Lung (tissue), 12 donors: Measurements from ENCODE around the gene TREML4. TPM values are rescaled to one million over a fixed set of nuclear protein-coding genes. Genes with fewer than 3 reads are reported as not detected.

Experiments
- ATAC-seq: fragments of 200-7000 bp; cut with Tn5 transposase; one replicate; pipeline ENCODE4 v1.9.1; 2020; ENCODE audit warnings: moderate number of reproducible peaks; ENCODE audit not compliant: insufficient read depth, low FRiP score
- DNase-seq, 3 donors: peaks; one replicate each; pipeline ENCODE4 v3.0.0-alpha.2; 2013 to 2017
- H3K27ac ChIP-seq, 2 donors: one replicate each; pipeline ENCODE4 v1.5.1; 2013; ENCODE audit warnings: mild to moderate bottlenecking in 2 of 2, moderate library complexity in 2 of 2, control low read depth in 1 of 2, inconsistent platforms in 1 of 2, low read depth in 1 of 2, low read length in 1 of 2
- H3K27me3 ChIP-seq, 3 donors: one replicate each; pipeline ENCODE4 v1.5.1; 2013; ENCODE audit warnings: low read length in 2 of 3; ENCODE audit not compliant: control insufficient read depth in 3 of 3, insufficient read depth in 3 of 3
- H3K36me3 ChIP-seq, 4 donors: one replicate each; pipeline ENCODE4 v1.5.1; 2013; ENCODE audit warnings: low read length in 4 of 4, mild to moderate bottlenecking in 1 of 4, moderate library complexity in 1 of 4; ENCODE audit not compliant: control insufficient read depth in 4 of 4, insufficient read depth in 4 of 4
- H3K4me1 ChIP-seq, 5 donors: one replicate each; pipeline ENCODE4 v1.5.1; 2013; ENCODE audit warnings: low read length in 5 of 5, mild to moderate bottlenecking in 2 of 5, moderate library complexity in 1 of 5; ENCODE audit not compliant: control insufficient read depth in 5 of 5, insufficient read depth in 5 of 5
- H3K4me3 ChIP-seq: one replicate; pipeline ENCODE4 v1.5.1; 2013; ENCODE audit warnings: mild to moderate bottlenecking, control low read depth, moderate library complexity
- H3K9ac ChIP-seq, 2 donors: one replicate each; pipeline ENCODE4 v1.5.1; 2013; ENCODE audit warnings: low read length in 2 of 2, control low read depth in 1 of 2; ENCODE audit not compliant: insufficient read depth in 1 of 2
- H3K9me3 ChIP-seq, 4 donors: one replicate each; pipeline ENCODE4 v1.5.1; 2013; ENCODE audit warnings: low read length in 3 of 4, mild to moderate bottlenecking in 1 of 4, moderate library complexity in 1 of 4; ENCODE audit not compliant: control insufficient read depth in 4 of 4, insufficient read depth in 3 of 4
- CTCF ChIP-seq: IDR thresholded peaks from 2 replicates; pipeline ENCODE4 v1.5.1; 2012; ENCODE audit warnings: mild to moderate bottlenecking; ENCODE audit errors: control extremely low read depth, extremely low read depth
- WGBS, 2 donors: extraction: QIAGEN DNeasy Blood & Tissue Kit; methylation state at CpG; one replicate each; pipeline ENCODE4 v1.1.7; 2013; 5-methylcytosine and 5-hydroxymethylcytosine counted together
- polyA plus RNA-seq, 2 donors: library from polyadenylated mRNA; stranded (reverse); fragments of 200-250 nt; gene quantifications; one replicate each; pipeline ENCODE4 v1.2.1, GENCODE V29; 2013
- total RNA-seq, 2 donors: library from RNA; depleted of rRNA in 1 of 2; stranded (reverse); fragments of >200 nt in 1 of 2; gene quantifications; one replicate each; pipeline ENCODE4 v1.2.1, GENCODE V29; 2014 to 2021
- donor health status: control.
- donor health status: control.
- donor health status: Bipolar disorder and iron deficiency.
- donor health status: healthy.
- donor health status: DM: yes; HTN: yes; CAD: no.

TREML4 gene
- total and polyA plus RNA-seq, 4 donors, result 1.3 to 5.8 TPM; not detected in 2

GRCh38 chr6:41208439-41209106, 19.6 kb upstream of the TREML4 start:
- WGBS, 2 donors, result 72 to 90% methylated on average over 7 of the region's 7 CpGs

DNA sequence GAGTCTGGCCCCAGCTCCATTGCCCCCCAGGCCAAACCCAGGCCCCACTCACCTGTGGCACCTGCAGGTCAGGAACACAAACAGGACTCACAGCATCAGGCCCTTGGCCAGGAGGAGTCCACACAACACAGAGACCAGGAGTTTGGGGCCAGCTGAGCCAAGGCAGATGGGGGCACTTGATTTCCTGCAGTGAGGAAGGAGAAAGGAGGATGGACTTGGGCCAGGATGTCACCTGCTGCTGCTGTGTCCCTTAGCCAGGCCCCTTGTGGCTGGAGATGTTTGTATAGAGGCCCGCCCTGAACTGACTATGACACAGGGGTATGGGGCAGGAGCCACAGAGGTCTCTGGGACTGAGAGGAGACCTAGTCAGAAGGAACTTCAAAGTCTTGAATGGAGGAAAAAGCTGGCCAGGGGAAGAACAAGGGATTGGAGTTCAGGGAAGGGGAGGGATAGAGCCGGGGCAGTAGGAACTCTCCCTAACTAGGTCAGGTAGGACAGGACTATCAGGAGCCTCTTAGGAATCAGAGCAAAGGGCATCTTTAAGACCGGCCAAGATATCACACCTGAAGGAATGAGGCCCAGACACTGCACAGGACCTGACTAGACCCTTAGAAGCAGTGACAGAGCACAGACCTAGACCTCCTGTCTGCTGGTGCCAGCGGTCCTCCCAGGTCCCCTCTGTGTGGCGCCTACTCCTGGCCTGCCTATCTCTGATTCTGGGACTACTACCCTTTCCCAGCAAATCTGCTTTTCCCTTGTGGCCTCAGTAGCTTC, 18.4 kb upstream of the TREML4 start:
- 81 to 85% methylated on average over 5 of the region's 5 CpGs for WGBS, 2 donors
- Histone ChIP-seq H3K27me3 (no peaks in the 10 kb centered on the region), H3K27ac (no peak overlapping the region), H3K4me3 (no peak overlapping the region), H3K9ac (no peak overlapping the region), H3K4me1 (no peaks in the 10 kb centered on the region), H3K9me3 (peaks cover 0 to 12% (median 2%) of the 10 kb centered on the region in 4 donors), H3K36me3 (no peaks in the 10 kb centered on the region)
- DNase-seq, result no peak
- no peak for ATAC-seq
- TF ChIP-seq CTCF, result no peak

More at GRCh38 chr6:41208439-41209106, 19.6 kb upstream of the TREML4 start:
- no peaks in the 10 kb centered on the region for H3K4me1 ChIP-seq
- no peak for TF ChIP-seq CTCF
- no peaks in the 10 kb centered on the region for H3K27me3 ChIP-seq
- no peak overlapping the region for H3K9ac ChIP-seq
- no peak for ATAC-seq
- H3K4me3 ChIP-seq, result no peak overlapping the region
- no peaks in the 10 kb centered on the region for H3K36me3 ChIP-seq
- H3K9me3 ChIP-seq, result peaks cover 0 to 10% (median 0%) of the 10 kb centered on the region in 4 donors
- no peak overlapping the region for H3K27ac ChIP-seq
- no peak for DNase-seq

DNA sequence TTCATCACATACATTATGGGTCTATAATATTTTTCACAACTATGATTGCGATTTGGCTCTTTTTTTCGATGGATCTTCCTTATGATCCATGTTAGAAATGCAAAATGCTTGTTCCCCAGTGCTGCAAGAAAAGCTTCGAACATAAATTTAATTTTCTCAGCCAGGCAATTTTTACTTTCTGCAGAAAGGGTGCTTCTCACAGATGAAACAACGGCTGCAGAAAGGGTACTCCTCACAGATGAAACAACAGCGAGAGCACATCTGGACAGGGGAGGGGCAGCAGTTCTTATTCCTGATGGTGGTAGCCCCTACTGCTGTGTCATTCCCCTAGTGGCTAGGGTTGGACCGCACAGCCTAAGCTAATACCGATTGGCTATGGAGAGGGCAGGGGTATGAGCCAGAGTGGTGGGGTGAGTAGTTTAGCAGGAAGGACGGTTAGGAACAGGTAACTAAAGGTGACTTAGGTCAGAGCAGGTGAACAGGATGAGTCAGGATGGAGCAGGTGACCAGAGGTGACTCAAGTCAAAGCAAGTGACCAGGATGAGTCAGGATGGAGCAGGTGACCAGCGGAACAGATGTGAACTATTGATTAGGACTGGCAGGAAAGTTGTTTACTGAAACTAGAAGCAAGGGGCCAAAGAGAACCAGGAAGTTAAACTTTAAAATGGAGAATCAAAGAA, 13.4 kb upstream of the TREML4 start:
- peaks cover 0 to 8% (median 2%) of the 10 kb centered on the region in 4 donors for H3K9me3 ChIP-seq
- TF ChIP-seq CTCF, result no peak
- WGBS, 2 donors, result 89 to 95% methylated on average over 9 of the region's 9 CpGs
- no peak overlapping the region for H3K27ac ChIP-seq
- no peaks in the 10 kb centered on the region for H3K4me1 ChIP-seq
- no peaks in the 10 kb centered on the region for H3K36me3 ChIP-seq
- H3K9ac ChIP-seq, result no peak overlapping the region
- H3K4me3 ChIP-seq, result no peak overlapping the region
- ATAC-seq, result no peak
- DNase-seq, result no peak
- no peaks in the 10 kb centered on the region for H3K27me3 ChIP-seq
